ENCODE measurements around the gene PLK3. TPM values are rescaled to one million over a fixed set of nuclear protein-coding genes. Genes with fewer than 3 reads are reported as not detected.

Gene PLK3
- total RNA-seq, 1 donor from 2014 or later: 57.1 TPM

DNA sequence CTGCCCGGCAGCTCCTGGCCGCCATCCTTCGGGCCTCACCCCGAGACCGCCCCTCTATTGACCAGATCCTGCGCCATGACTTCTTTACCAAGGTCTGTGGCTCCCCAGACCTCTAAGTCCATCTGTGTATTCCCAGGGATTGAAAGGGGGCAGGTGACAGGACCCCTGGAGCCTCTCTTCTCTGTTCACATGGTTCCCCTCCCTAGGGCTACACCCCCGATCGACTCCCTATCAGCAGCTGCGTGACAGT lies 2.8 kb downstream of the PLK3 start:
- Mint-ChIP-seq H3K4me3 (ENCODE audit: unreplicated experiment) (peak overlapping the region; percentile 96), H3K4me1 (ENCODE audit: unreplicated experiment) (peaks cover 46% of the 10 kb centered on the region), H3K27me3 (ENCODE audit: unreplicated experiment) (no peaks in the 10 kb centered on the region), H3K9me3 (ENCODE audit: unreplicated experiment) (no peaks in the 10 kb centered on the region), H3K27ac (ENCODE audit: unreplicated experiment) (peak overlapping the region; percentile 76), H3K36me3 (ENCODE audit: unreplicated experiment) (peaks cover 24% of the 10 kb centered on the region)
- no peak for DNase-seq (ENCODE audit: extremely low spot score, unreplicated experiment)
- TF ChIP-seq, protein P1, sequence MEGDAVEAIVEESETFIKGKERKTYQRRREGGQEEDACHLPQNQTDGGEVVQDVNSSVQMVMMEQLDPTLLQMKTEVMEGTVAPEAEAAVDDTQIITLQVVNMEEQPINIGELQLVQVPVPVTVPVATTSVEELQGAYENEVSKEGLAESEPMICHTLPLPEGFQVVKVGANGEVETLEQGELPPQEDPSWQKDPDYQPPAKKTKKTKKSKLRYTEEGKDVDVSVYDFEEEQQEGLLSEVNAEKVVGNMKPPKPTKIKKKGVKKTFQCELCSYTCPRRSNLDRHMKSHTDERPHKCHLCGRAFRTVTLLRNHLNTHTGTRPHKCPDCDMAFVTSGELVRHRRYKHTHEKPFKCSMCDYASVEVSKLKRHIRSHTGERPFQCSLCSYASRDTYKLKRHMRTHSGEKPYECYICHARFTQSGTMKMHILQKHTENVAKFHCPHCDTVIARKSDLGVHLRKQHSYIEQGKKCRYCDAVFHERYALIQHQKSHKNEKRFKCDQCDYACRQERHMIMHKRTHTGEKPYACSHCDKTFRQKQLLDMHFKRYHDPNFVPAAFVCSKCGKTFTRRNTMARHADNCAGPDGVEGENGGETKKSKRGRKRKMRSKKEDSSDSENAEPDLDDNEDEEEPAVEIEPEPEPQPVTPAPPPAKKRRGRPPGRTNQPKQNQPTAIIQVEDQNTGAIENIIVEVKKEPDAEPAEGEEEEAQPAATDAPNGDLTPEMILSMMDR (IDR thresholded peaks at IDR 0.05): no peak

DNA sequence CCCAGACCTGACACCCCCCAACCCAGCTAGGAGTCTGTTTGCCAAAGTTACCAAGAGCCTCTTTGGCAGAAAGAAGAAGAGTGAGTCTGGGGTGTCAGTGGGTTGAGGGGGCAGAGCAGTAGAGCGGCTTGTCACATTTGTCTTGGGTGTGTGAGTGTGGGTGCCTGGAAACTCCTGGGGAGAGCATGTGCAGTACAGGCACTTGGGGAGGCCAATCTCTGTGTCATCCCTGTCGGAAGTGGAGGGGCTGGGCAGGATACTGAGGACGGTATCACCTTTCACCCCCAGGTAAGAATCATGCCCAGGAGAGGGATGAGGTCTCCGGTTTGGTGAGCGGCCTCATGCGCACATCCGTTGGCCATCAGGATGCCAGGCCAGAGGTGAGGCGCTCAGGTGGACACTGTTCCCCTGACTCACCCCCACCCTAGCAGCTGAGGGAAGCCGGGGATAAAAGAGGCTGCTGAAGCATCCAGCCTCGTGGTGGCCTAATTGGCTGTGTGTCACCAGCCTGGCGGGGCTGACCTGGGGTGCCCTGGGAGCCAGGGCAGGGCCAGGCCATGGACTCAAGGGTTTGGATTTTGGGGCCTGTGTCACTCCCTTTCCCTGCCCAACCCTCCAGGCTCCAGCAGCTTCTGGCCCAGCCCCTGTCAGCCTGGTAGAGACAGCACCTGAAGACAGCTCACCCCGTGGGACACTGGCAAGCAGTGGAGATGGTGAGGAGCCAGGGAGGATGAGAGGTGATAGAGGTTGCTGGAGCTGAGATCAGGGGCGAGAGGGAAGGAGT lies 3.3 kb downstream of the PLK3 start:
- H3K4me3 Mint-ChIP-seq (ENCODE audit: unreplicated experiment): peak overlapping the region; percentile 96

DNA sequence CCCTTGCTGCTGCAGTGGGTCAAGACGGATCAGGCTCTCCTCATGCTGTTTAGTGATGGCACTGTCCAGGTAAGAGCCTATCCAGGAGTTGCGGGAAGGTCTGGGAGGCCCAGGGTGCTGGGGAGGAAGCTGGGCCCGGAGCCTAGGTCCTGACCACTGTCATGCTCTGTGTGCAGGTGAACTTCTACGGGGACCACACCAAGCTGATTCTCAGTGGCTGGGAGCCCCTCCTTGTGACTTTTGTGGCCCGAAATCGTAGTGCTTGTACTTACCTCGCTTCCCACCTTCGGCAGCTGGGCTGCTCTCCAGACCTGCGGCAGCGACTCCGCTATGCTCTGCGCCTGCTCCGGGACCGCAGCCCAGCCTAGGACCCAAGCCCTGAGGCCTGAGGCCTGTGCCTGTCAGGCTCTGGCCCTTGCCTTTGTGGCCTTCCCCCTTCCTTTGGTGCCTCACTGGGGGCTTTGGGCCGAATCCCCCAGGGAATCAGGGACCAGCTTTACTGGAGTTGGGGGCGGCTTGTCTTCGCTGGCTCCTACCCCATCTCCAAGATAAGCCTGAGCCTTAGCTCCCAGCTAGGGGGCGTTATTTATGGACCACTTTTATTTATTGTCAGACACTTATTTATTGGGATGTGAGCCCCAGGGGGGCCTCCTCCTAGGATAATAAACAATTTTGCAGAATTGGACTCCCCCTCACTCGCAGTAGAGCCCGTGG lies 5.3 kb downstream of the PLK3 start:
- TF ChIP-seq, protein P1 (IDR thresholded peaks at IDR 0.05): peak; percentile 6
- Mint-ChIP-seq H3K9me3 (ENCODE audit: unreplicated experiment) (no peaks in the 10 kb centered on the region), H3K27me3 (ENCODE audit: unreplicated experiment) (no peaks in the 10 kb centered on the region), H3K27ac (ENCODE audit: unreplicated experiment) (peak overlapping the region; percentile 76), H3K36me3 (ENCODE audit: unreplicated experiment) (peaks cover 24% of the 10 kb centered on the region), H3K4me1 (ENCODE audit: unreplicated experiment) (peaks cover 67% of the 10 kb centered on the region), H3K4me3 (ENCODE audit: unreplicated experiment) (no peak overlapping the region)
- DNase-seq (ENCODE audit: extremely low spot score, unreplicated experiment): no peak

More for the DNA sequence above, 3.3 kb downstream of the PLK3 start:
- Mint-ChIP-seq H3K9me3 (ENCODE audit: unreplicated experiment) (no peaks in the 10 kb centered on the region), H3K27ac (ENCODE audit: unreplicated experiment) (peak overlapping the region; percentile 76), H3K4me1 (ENCODE audit: unreplicated experiment) (peaks cover 51% of the 10 kb centered on the region), H3K27me3 (ENCODE audit: unreplicated experiment) (no peaks in the 10 kb centered on the region), H3K36me3 (ENCODE audit: unreplicated experiment) (peaks cover 24% of the 10 kb centered on the region)
- no peak for DNase-seq (ENCODE audit: extremely low spot score, unreplicated experiment)
- TF ChIP-seq, protein P1 (IDR thresholded peaks at IDR 0.05): no peak

DNA sequence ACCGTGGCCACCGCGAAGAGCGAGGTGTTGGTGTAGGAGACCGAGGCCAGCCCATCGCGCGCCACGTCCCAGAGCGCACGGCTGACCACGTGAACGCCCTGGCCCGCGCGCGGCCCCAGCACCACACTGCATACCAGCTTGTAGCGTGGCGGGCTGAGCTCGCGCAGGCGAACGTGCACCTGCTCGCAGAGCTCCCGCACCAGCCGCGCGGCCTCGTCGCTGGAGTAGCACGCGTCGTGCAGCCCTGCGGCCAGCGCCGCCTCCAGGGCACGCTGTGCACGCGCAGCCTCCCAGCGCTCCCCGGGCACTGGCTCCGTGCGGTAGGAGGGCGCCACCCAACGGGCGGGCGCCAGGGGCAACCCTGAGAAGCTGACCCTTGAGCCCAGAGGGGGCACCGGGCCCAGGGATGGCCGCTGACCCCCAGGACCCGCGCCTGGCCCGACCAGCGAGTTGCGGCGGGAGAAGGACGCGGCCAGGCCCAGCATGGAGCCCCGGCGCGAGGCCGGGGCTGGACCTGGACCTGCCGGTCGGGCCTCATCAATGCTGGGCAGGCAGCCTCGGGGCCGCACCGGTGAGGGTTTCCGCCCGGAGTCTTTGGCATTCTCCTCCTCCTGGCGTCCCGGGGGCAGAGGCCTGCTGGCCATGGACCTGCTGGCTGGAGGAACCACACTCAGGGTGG lies 6.0 kb downstream of the PLK3 start:
- H3K27ac Mint-ChIP-seq (ENCODE audit: unreplicated experiment): peak overlapping the region; percentile 100
- H3K9me3 Mint-ChIP-seq (ENCODE audit: unreplicated experiment): no peaks in the 10 kb centered on the region
- no peak for DNase-seq (ENCODE audit: extremely low spot score, unreplicated experiment)
- TF ChIP-seq, protein P1 (IDR thresholded peaks at IDR 0.05): no peak
- peaks cover 22% of the 10 kb centered on the region for H3K36me3 Mint-ChIP-seq (ENCODE audit: unreplicated experiment)
- H3K4me1 Mint-ChIP-seq (ENCODE audit: unreplicated experiment): peaks cover 71% of the 10 kb centered on the region
- no peak overlapping the region for H3K4me3 Mint-ChIP-seq (ENCODE audit: unreplicated experiment)
- no peaks in the 10 kb centered on the region for H3K27me3 Mint-ChIP-seq (ENCODE audit: unreplicated experiment)

All from osteocyte (in vitro differentiated cells).